ENCODE measurements around the gene GH1.
"Not testable (repeated sequence)": the region's sequence is repeated elsewhere in the genome, so short reads cannot be mapped to it uniquely, and the experiment has no call there.

DNA sequence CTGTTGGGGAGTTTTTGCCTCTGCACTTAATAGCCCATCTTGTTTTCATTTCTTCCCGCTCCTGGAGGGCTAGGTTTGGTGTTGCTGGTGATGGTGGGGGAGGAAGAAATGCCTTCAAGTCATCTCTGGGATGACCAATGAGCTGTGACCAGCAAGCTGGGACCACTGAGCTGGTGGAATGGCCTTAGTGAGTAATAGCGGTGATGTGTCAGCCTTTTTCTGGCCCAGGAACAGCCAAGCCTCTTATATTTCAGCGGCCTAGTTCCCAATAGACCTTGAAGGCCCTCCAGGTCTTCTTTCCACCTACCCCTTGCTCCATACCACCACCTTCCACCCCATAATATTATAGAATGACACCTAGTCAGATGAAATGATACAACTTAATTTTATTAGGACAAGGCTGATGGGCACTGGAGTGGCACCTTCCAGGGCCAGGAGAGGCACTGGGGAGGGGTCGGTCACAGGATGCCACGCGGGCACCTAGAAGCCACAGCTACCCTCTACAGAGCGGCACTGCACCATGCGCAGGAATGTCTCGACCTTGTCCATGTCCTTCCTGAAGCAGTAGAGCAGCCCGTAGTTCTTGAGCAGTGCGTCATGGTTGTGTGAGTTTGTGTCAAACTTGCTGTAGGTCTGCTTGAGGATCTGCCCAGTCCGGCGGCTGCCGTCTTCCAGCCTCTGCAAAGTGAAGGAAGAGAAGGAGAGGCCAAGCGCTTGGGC is 46.8 kb downstream of the GH1 start:
- not testable (repeated sequence) for TF ChIP-seq CTCF (IDR thresholded peaks at IDR 0.05; ENCODE audit: borderline replicate concordance, extremely low read depth, low read length, poor library complexity, severe bottlenecking); EZH2 (IDR thresholded peaks at IDR 0.05; ENCODE audit: borderline replicate concordance, low read depth, low read length, severe bottlenecking)
